CD4-positive, alpha-beta T cell (primary cell): ENCODE data around the gene RPLP2. TPM values are rescaled to one million over a fixed set of nuclear protein-coding genes. Genes with fewer than 3 reads are reported as not detected.
A peak's percentile ranks its signal among the peaks of the same experiment; 100 is the strongest.

Experiments used
- ATAC-seq: fragments of 200-7000 bp; cut with Tn5 transposase; one replicate; pipeline ENCODE4 v1.10.0; 2022; ENCODE audit warnings: mild to moderate bottlenecking; ENCODE audit not compliant: poor library complexity
- CTCF ChIA-PET: fragments of 350-600 bp; sonication (Branson Sonifier 250); formaldehyde crosslinking; loops from one replicate; lab custom pipeline; 2021; ENCODE audit warnings: antibody characterized with exemption, inconsistent platforms; lab: Charles Lee
- POLR2A ChIA-PET: fragments of 350-600 bp; sonication (Branson Sonifier 250); formaldehyde crosslinking; loops from one replicate; lab custom pipeline; 2021; ENCODE audit warnings: antibody characterized with exemption, inconsistent platforms; lab: Charles Lee
- DNase-seq, 14 experiments: peaks; one replicate each; pipeline ENCODE4 v3.0.0-alpha.2; 2013 to 2020; ENCODE audit warnings: mixed read lengths in 2 of 14
- H3K27ac ChIP-seq, 2 donors: one replicate each; pipeline versions ENCODE4 v1.5.1 to v1.7.0; 2013; ENCODE audit warnings: low read length in 2 of 2, low read depth in 1 of 2, mild to moderate bottlenecking in 1 of 2
- H3K27me3 ChIP-seq, 2 experiments: 1 replicate in 1 of 2; 2 replicates in 1 of 2; pipeline versions ENCODE4 v1.6.1 to v1.7.0; 2013; ENCODE audit warnings: low read length in 2 of 2, control low read depth in 1 of 2, mild to moderate bottlenecking in 1 of 2, moderate library complexity in 1 of 2; ENCODE audit not compliant: insufficient read depth in 2 of 2, control insufficient read depth in 1 of 2
- H3K36me3 ChIP-seq: one replicate; pipeline ENCODE4 v1.6.1; 2013; ENCODE audit warnings: low read length, control low read depth; ENCODE audit not compliant: insufficient read depth
- H3K4me1 ChIP-seq: one replicate; pipeline ENCODE4 v1.6.1; 2013; ENCODE audit warnings: low read length, control low read depth; ENCODE audit not compliant: insufficient read depth
- H3K4me3 ChIP-seq: one replicate; pipeline ENCODE4 v1.5.1; 2013; ENCODE audit warnings: mild to moderate bottlenecking, low read length, moderate library complexity
- H3K9me3 ChIP-seq, 2 experiments: 1 replicate in 1 of 2; 2 replicates in 1 of 2; pipeline versions ENCODE4 v1.6.1 to v1.7.0; 2013; ENCODE audit warnings: low read length in 2 of 2, mild to moderate bottlenecking in 2 of 2, control low read depth in 1 of 2, moderate library complexity in 1 of 2; ENCODE audit not compliant: control insufficient read depth in 1 of 2, insufficient read depth in 1 of 2
- H3K27ac Mint-ChIP-seq: one replicate; pipeline ENCODE4 v1.8.0; 2020; ENCODE audit warnings: mixed read lengths
- H3K27me3 Mint-ChIP-seq: one replicate; pipeline ENCODE4 v1.8.0; 2021; ENCODE audit warnings: mixed read lengths
- H3K36me3 Mint-ChIP-seq: one replicate; pipeline ENCODE4 v1.8.0; 2021; ENCODE audit warnings: low read depth, mixed read lengths
- H3K4me1 Mint-ChIP-seq: one replicate; pipeline ENCODE4 v1.8.0; 2021; ENCODE audit warnings: low read depth, mixed read lengths
- H3K4me3 Mint-ChIP-seq: one replicate; pipeline ENCODE4 v1.8.0; 2020; ENCODE audit warnings: mild to moderate bottlenecking, mixed read lengths
- H3K9me3 Mint-ChIP-seq: one replicate; pipeline ENCODE4 v1.8.0; 2020; ENCODE audit warnings: mixed read lengths
- intact Hi-C, 2 experiments: fragments of 100-400 bp; cut with DNase I in 1 of 2; cut with micrococcal nuclease in 1 of 2; formaldehyde crosslinking; loops; one replicate each; pipeline versions ENCODE4 v1.15.1 to v1.9.0; 2023 to 2025; cut with DNase I, micrococcal nuclease
- total RNA-seq, 174 experiments: library from RNA in 2 of 174; stranded (reverse) in 2 of 174; gene quantifications; one replicate each; pipeline ENCODE4 v1.2.3 and lab custom pipeline; 2021 to 2026
- TF ChIP-seq, protein P1 (sequence below): fragments of 200-600 bp; IDR thresholded peaks from one replicate; pipeline ENCODE4 v1.8.0; 2022; ENCODE audit warnings: antibody characterized with exemption, mild to moderate bottlenecking

Gene RPLP2
- total RNA-seq, 2 experiments from 2014 or later: 5,234 to 5,390 TPM

DNA sequence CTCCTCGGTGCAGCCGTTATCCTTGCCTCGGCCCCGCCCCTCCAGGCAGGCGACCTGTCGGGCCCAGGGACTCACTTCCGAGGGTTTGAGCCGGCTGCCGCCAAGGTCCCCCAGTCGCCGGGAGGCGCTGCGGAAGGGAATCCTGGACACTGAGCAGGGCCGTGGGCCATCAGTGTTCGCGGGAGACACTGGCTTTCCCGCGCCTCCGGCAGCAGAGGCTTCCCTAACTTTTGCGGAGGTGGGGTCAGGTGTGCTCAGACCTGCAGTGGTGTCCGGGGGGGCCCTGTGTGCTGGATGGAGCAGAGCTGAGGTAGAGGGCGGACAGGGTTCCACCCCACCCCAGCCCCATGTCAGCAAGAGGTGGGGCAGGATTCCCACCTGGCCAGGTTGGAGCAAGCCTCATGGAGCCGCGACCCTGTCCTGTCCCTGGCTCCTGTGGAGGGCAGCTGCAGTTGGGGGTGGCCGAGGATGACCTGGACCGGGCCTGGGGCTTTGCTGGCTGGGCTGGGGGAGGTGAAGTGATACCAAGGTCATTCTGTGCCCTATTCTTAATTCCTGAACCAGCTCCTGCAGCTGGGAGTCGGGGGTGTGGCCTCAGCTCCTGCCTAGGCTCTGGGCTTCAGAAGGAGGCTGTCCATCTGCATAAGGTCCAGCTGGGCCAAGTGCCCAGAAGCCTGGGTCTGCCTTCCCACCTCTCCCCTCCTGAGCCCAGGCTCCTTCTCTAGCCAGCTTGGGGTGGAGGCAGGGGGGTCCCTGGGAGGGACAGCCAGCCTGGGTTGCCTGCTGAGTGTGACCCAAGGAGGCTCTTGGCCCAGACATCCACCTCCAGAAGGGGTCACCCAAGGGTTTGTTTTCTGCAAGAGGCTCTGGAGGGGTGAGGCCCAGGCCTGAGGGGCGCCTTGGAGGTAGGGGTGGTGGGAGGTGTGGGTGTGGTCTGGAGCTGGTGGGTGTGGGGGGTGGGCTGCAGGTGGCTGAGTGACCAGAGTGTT, 41.3 kb downstream of the RPLP2 start:
- H3K27me3 ChIP-seq: peaks cover 4 to 18% of the 10 kb centered on the region in 2 experiments
- H3K4me1 Mint-ChIP-seq: peaks cover 4% of the 10 kb centered on the region
- H3K27me3 Mint-ChIP-seq: peaks cover 4% of the 10 kb centered on the region
- no peaks in the 10 kb centered on the region for H3K36me3 Mint-ChIP-seq
- TF ChIP-seq, protein P1, sequence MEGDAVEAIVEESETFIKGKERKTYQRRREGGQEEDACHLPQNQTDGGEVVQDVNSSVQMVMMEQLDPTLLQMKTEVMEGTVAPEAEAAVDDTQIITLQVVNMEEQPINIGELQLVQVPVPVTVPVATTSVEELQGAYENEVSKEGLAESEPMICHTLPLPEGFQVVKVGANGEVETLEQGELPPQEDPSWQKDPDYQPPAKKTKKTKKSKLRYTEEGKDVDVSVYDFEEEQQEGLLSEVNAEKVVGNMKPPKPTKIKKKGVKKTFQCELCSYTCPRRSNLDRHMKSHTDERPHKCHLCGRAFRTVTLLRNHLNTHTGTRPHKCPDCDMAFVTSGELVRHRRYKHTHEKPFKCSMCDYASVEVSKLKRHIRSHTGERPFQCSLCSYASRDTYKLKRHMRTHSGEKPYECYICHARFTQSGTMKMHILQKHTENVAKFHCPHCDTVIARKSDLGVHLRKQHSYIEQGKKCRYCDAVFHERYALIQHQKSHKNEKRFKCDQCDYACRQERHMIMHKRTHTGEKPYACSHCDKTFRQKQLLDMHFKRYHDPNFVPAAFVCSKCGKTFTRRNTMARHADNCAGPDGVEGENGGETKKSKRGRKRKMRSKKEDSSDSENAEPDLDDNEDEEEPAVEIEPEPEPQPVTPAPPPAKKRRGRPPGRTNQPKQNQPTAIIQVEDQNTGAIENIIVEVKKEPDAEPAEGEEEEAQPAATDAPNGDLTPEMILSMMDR: no peak
- H3K9me3 Mint-ChIP-seq: no peaks in the 10 kb centered on the region
- no peaks in the 10 kb centered on the region for H3K36me3 ChIP-seq
- no peak overlapping the region for H3K27ac Mint-ChIP-seq
- DNase-seq: peak in 1 of 14 experiments; percentile 42
- H3K4me3 ChIP-seq: no peak overlapping the region
- intact Hi-C loops: no loop called here
- peaks cover 16% of the 10 kb centered on the region for H3K4me1 ChIP-seq
- H3K9me3 ChIP-seq: peaks cover 0 to 7% of the 10 kb centered on the region in 2 experiments
- H3K4me3 Mint-ChIP-seq: peak overlapping the region; percentile 51
- POLR2A ChIA-PET: no interaction called here
- CTCF ChIA-PET: no interaction called here
- H3K27ac ChIP-seq: no peak overlapping the region
- no peak for ATAC-seq

GRCh38 chr11:852762-853161, 43.0 kb downstream of the RPLP2 start:
- Histone ChIP-seq H3K27me3 (peaks cover 4 to 18% of the 10 kb centered on the region in 2 experiments), H3K9me3 (peaks cover 0 to 7% of the 10 kb centered on the region in 2 experiments), H3K36me3 (no peaks in the 10 kb centered on the region), H3K27ac (no peak overlapping the region), H3K4me3 (no peak overlapping the region), H3K4me1 (peaks cover 16% of the 10 kb centered on the region)
- H3K4me3 Mint-ChIP-seq: no peak overlapping the region
- intact Hi-C loops: no loop called here
- H3K4me1 Mint-ChIP-seq: peaks cover 4% of the 10 kb centered on the region
- TF ChIP-seq, protein P1: no peak
- CTCF ChIA-PET: no interaction called here
- H3K27ac Mint-ChIP-seq: no peak overlapping the region
- no peaks in the 10 kb centered on the region for H3K36me3 Mint-ChIP-seq
- no peak for DNase-seq
- POLR2A ChIA-PET: no interaction called here
- no peak for ATAC-seq
- no peaks in the 10 kb centered on the region for H3K9me3 Mint-ChIP-seq
- peaks cover 4% of the 10 kb centered on the region for H3K27me3 Mint-ChIP-seq

GRCh38 chr11:853682-854448, 44.1 kb downstream of the RPLP2 start:
- POLR2A ChIA-PET: no interaction called here
- CTCF ChIA-PET: no interaction called here

More at GRCh38 chr11:853682-854448, 44.1 kb downstream of the RPLP2 start:
- no peak overlapping the region for H3K4me3 Mint-ChIP-seq
- no peak overlapping the region for H3K27ac Mint-ChIP-seq
- ATAC-seq: no peak
- no peaks in the 10 kb centered on the region for H3K36me3 Mint-ChIP-seq
- peaks cover 2 to 12% of the 10 kb centered on the region in 2 experiments for H3K27me3 ChIP-seq
- H3K27ac ChIP-seq: no peak overlapping the region
- H3K9me3 Mint-ChIP-seq: no peaks in the 10 kb centered on the region
- no peak for DNase-seq
- peaks cover 6% of the 10 kb centered on the region for H3K4me1 ChIP-seq
- no peaks in the 10 kb centered on the region for H3K4me1 Mint-ChIP-seq
- H3K27me3 Mint-ChIP-seq: no peaks in the 10 kb centered on the region
- no peak overlapping the region for H3K4me3 ChIP-seq
- no peaks in the 10 kb centered on the region for H3K36me3 ChIP-seq
- TF ChIP-seq, protein P1: no peak
- H3K9me3 ChIP-seq: peaks cover 0 to 7% of the 10 kb centered on the region in 2 experiments
- intact Hi-C loops: no loop called here
